ENCODE results near the gene HAUS5.

DNA sequence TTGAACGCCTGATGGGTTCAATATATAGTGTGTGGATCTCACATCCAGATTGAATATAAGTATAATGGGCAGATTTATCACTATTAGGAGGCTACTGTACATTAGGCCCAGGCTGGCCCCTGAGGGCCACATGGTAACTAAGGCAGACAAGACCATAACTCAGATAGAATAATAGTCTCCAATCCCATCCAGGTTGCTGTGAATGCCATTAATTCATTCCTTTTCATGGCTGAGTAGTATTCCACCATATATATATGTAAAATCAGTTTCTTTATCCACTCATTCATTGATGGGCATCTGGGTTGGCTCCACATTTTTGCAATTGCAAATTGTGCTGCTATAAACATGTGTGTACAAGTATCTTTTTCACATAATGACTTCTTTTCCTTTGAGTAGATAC is 34.6 kb upstream of the HAUS5 start:
- TF ChIP-seq, protein P1, sequence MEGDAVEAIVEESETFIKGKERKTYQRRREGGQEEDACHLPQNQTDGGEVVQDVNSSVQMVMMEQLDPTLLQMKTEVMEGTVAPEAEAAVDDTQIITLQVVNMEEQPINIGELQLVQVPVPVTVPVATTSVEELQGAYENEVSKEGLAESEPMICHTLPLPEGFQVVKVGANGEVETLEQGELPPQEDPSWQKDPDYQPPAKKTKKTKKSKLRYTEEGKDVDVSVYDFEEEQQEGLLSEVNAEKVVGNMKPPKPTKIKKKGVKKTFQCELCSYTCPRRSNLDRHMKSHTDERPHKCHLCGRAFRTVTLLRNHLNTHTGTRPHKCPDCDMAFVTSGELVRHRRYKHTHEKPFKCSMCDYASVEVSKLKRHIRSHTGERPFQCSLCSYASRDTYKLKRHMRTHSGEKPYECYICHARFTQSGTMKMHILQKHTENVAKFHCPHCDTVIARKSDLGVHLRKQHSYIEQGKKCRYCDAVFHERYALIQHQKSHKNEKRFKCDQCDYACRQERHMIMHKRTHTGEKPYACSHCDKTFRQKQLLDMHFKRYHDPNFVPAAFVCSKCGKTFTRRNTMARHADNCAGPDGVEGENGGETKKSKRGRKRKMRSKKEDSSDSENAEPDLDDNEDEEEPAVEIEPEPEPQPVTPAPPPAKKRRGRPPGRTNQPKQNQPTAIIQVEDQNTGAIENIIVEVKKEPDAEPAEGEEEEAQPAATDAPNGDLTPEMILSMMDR (IDR thresholded peaks at IDR 0.05): no peak
- no peak for TF ChIP-seq ZFX (IDR thresholded peaks at IDR 0.05; ENCODE audit: borderline replicate concordance)

All from 22Rv1 (cell line).